SKM-1 treated with dmso at 0.1 percent for 144 hours (cell line): ENCODE measurements around the gene ARMC8.
A peak's percentile ranks its signal among the peaks of the same experiment; 100 is the strongest.
"Not testable (repeated sequence)": the region's sequence is repeated elsewhere in the genome, so short reads cannot be mapped to it uniquely, and the experiment has no call there.

Experiments used
- DNase-seq: peaks from one replicate; lab custom pipeline; 2025; ENCODE audit not compliant: unreplicated experiment; lab: John Stamatoyannopoulos, UW

ARMC8 gene

GRCh38 chr3:138187296-138188012 is at the start of gene ARMC8:
Gene ARMC8 (plus strand): TSS chr3:138187301. CDS start chr3:138187555, 254 bp downstream.
- peak; percentile 11 for DNase-seq

- DNase-seq, result peak; percentile 85
Observed at GRCh38 chr3:138137861-138138260, 49.2 kb upstream of the ARMC8 start.

- no peak for DNase-seq
Observed at GRCh38 chr3:138139691-138140090, 47.4 kb upstream of the ARMC8 start.

DNA sequence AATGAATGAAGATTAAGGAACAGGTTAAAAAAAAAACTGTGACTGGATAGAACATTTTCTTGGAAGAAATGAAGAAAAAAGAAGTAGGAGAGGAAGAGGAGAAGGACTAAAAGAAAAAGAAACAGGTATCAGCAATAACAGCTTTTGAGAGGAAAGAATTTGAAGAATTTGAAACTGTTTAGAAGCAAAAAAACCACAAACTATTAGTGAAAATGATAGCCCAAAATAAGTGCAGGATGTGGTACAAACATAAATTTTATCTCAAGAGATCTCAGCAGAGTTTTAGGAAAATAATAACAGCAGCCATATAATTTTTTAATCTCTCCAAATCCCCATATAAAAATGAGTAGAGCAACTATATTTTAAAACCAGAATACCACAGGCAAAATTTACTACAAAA is 46.2 kb upstream of the ARMC8 start:
- DNase-seq, result no peak

- DNase-seq, result not testable (repeated sequence)
Observed at GRCh38 chr3:138142181-138142580, 44.9 kb upstream of the ARMC8 start.

DNA sequence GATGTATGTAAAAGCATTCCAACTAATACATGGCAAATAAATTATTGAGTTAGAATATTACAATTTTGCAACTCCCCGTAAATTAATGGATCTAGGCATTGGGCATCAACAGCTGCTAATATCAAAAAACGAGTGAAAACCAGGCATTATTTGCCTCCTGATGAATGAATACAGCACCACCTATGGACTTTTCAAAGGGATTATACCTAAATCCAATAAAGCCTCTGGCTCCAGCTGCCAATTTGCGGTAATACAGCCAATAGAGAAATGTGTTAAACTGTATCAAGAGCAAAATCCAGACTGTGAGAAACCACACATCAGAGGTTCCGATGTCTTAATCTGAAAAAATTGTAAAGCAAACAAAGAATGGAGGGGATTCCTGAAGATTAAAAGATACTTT is 38.6 kb upstream of the ARMC8 start:
- no peak for DNase-seq

GRCh38 chr3:138154534-138154933 is 32.6 kb upstream of the ARMC8 start:
- no peak for DNase-seq

DNA sequence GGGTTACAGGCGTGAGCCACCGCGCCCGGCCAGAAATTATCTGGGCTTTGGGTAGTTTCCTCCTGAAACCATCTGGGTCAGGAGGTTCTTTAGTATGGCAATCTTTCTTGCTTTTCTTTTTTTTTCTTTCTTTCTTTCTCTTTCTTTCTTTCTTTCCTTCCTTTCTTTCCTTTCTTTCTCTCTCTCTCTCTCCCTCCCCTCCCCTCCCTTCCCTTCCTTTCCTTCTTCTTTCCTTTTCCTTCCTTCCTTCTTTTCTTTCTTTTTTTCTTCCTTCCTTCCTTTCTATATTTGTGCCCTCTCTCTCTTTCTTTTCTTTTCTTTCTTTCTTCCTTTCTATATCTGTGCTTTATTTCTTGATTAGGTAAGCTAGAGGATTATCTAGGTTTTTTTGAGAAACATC is 29.4 kb upstream of the ARMC8 start:
- no peak for DNase-seq

DNA sequence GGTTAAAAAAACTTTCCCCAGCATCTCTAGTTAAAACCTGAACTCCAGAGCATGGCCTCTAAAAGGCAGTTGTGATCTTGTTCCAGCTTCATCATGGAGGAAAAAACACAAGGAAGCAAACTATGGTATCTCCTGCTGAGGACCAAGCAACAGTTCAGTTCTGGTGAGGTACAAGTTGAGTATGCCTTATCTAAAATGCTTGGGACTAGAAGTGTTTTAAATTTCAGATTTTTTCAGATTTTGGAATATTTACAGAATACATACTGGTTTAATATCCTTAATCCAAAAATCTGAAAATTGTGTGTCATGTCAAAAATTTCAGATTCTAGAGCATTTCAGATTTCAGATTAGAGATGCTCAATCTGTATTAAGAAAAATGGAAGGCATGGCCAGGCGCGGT is 22.0 kb upstream of the ARMC8 start:
- no peak for DNase-seq

GRCh38 chr3:138172625-138173024 is 14.5 kb upstream of the ARMC8 start:
- DNase-seq, result no peak

DNA sequence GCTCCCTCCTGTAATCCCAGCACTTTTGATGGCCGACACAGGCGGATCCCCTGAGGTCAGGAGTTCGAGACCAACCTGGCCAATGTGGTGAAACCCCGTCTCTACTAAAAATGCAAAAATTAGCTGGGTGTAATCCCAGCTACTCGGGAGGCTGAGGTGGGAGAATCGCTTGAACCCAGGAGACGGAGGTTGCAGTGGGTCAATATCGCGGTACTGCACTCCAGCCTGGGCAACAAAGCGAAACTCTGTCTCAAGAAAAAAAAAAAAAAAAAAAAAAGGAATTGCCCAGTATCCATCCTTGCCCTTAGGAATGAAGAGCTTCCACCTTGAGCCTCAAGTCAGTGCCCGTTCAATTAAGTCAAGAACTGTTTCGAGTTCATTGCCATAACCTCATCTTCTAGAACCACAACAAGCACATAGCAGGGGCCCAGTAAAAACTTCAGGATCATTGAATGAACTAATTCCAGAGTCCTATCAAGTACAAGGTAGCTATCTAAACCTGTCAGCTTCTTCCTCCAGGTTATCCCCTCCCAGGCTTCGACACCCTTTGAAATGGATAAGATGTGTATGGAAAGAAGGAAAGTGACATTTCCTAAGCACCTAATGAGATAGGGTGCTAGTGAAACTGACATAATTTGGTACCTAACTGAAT is 13.2 kb upstream of the ARMC8 start:
- no peak for DNase-seq

DNA sequence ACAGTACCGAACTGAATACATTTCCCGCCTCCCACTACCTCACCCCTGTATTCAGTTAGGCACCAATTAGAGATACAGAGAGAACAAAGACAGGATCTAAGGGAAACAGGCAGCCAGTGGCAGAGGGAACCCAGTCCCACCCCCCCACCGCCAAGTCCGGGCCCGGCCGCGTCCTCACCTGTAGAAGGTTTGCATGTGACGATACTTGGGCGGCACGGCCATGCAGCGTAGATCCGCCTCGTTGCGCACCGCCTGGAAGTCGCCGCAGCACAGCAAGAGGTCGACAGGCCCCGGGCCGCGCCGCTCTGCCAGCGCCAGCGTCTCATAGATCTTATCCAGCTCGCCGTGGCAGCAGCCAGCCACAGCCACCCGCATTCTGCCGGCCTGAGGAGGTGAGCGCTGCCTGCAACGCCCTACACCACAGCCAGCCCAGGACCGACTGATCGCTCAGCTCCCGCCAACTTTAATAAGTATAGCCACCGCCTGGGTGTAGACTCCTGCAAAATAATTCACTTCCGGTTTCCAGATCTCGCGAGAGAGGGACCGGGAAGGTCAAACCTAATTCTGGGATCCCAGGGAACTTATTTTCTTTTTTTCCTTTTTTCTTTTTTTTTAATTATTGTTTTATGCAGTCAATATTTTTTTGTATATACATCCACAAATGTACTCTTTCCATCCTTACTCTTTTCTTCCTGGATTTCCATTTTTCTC is 12.5 kb upstream of the ARMC8 start, which contains the start of gene DBR1:
TSS of gene DBR1 (minus strand) at position 501 of the 711 bp plus-strand sequence. CDS start at position 375, 126 bp downstream.
- DNase-seq, result peak; percentile 72

DNA sequence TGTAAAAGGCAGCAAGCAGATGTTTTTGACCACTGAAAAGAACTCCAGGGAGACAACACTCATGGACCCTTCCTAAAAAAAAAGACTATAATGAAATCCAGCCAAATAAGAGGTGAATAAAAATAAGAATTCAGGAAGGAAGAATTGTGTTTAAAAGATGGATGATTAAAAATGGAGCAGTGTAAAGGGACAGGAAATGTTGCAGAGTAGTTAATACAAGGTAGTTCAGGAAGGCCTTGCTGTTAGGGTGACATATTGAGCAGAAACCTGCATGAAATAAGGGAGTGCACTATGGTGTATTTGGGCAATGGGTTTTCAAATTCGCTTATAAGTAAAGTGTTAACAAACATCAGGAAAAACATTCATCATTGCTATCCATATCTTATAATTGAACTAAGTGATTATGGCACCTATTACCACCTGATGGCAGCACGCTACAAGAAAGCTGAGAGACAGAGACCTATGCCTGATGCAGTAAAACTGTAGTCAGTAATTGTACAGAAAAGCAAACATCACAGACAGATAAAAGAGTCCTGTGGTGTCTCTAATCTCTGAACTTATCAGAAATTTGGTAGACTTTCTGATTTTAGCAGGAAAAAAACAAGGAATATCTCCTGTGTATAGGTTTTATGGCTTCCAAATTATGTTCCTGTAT is 6.6 kb upstream of the ARMC8 start:
- DNase-seq, result peak; percentile 5

DNA sequence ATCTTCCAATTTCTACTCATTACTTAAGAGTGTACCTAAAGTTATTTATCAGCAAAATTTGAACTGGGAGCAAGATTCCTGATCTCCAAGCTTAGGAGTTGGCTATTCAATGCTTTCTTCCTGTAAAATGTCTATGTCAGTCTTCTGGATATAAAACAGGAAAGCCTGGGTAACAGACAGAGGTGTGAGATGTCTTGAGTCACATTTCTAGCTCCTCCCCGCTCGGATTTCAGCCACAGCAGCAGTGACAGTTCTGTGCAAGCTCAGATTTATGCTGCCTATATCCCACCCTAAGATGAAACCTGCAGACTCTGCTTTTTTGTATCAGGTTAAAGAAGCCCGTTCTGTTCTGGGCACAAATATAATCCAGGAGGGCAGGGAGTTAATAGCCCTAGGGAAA is 2.1 kb upstream of the ARMC8 start:
- no peak for DNase-seq

DNA sequence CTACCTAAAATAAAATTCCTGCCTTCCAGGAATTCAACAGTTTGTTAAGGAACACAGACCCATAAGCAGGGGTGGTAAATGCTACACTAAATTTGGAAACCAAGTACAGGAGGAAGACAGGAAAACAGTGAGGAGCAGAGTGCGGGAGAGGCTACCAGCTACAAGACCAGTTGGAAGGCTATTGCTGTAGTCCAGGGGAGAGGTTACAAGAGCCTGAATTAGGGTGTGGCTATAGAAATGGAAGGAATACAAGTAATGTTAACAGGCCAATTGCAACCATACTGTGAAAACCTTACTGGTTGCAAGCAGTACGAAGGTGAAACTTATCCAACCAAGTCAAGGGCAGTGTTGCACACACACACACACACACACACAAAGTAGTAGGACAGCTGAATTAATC is 880 bp upstream of the ARMC8 start:
- no peak for DNase-seq

DNA sequence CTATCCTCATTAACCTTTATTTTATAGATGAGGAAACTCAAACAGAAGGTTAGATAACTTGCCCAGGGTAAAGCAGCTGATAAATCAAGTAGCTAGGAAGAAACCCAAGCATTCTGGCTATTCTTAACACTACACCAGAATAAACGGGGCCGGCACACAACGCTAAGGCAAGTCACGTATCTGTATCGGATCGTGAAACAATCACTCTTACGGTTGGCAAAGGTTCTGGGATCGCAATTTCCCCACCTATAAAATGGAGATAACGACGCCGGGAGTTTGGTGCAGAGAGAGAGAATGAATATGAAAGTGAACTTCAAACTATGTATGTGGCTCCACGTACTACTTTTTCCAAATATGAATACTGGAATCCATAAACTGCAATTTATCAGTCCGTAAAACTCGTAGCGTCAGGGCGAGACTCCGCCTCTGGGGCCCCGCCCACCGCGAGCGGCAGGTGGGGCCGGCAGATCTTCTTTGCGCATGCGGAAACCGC is 252 bp upstream of the ARMC8 start:
- peak; percentile 87 for DNase-seq

- no peak for DNase-seq
Observed at GRCh38 chr3:138188013-138188730, 1.1 kb downstream of the ARMC8 start.

DNA sequence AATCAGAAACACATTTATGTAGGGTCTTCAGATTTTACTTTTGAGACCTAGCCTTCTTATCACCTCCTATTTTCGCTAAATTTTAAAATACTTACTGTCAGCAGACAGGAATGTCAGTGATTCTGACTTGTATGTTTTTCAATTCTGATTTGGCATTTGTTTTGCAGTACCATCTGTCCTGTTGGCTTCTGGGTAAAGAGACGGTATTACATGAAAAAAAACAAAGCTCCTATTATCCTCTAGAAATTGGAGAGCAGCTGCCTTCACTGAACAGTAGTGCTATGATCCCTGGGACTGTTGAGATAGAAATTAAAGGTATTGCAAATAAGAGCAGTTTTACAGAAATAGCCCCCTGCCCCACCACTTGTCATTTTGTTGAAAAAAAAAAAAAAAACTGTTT is 8.4 kb downstream of the ARMC8 start:
- no peak for DNase-seq

- no peak for DNase-seq
Observed at GRCh38 chr3:138196023-138196422, 8.9 kb downstream of the ARMC8 start.

- no peak for DNase-seq
Observed at GRCh38 chr3:138197058-138197457, 10.0 kb downstream of the ARMC8 start.

DNA sequence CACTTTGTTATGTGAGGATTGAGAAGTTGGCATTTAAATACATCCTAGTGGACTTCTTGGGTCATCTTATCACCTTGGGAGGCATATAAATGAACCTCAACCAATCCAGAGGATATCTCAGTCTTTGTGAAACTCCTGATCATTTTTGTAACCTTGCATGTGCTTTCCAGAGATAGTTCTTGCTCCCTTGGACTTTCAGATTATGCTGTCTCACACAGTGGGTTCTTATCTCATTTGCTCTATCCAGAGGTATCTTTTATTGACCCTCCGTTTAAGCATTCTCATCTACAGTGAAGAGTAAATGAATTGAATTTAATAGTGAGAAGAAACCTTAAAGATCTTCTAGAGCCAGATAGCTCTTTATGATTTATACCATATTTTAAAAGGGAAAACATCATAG is 10.4 kb downstream of the ARMC8 start:
- no peak for DNase-seq
